HG03175 (cell line): ENCODE data around the gene SORL1-AS1.
"Not testable (repeated sequence)": the region's sequence is repeated elsewhere in the genome, so short reads cannot be mapped to it uniquely, and the experiment has no call there.

Source experiments
- ATAC-seq: cut with Tn5 transposase; IDR thresholded peaks from one replicate; pipeline ENCODE4 v1.9.1; 2021; ENCODE audit warnings: mild to moderate bottlenecking, moderate library complexity; ENCODE audit not compliant: unreplicated experiment

SORL1-AS1 gene

GRCh38 chr11:121429556-121429955 is 23.2 kb downstream of the SORL1-AS1 start:
- no peak for ATAC-seq

- ATAC-seq = no peak
Observed at GRCh38 chr11:121427400-121427744, 25.4 kb downstream of the SORL1-AS1 start.

GRCh38 chr11:121426476-121427399 is 26.0 kb downstream of the SORL1-AS1 start:
- peak; percentile 33 for ATAC-seq

- no peak for ATAC-seq
Observed at GRCh38 chr11:121425828-121426227, 26.9 kb downstream of the SORL1-AS1 start.

GRCh38 chr11:121422675-121423074 is 30.1 kb downstream of the SORL1-AS1 start:
- ATAC-seq = peak; percentile 40

GRCh38 chr11:121421149-121421901 is 31.4 kb downstream of the SORL1-AS1 start:
- ATAC-seq = no peak

GRCh38 chr11:121420398-121420797 is 32.4 kb downstream of the SORL1-AS1 start:
- ATAC-seq = no peak

GRCh38 chr11:121419836-121420235 is 32.9 kb downstream of the SORL1-AS1 start:
- ATAC-seq = no peak

- ATAC-seq = peak; percentile 37
Observed at GRCh38 chr11:121418625-121419114, 34.1 kb downstream of the SORL1-AS1 start.

GRCh38 chr11:121417607-121418006 is 35.2 kb downstream of the SORL1-AS1 start:
- no peak for ATAC-seq

GRCh38 chr11:121417055-121417551 is 35.7 kb downstream of the SORL1-AS1 start:
- peak; percentile 75 for ATAC-seq

- no peak for ATAC-seq
Observed at GRCh38 chr11:121415856-121416255, 36.9 kb downstream of the SORL1-AS1 start.

- ATAC-seq = no peak
Observed at GRCh38 chr11:121414141-121414913, 38.4 kb downstream of the SORL1-AS1 start.

- no peak for ATAC-seq
Observed at GRCh38 chr11:121412711-121413415, 39.9 kb downstream of the SORL1-AS1 start.

- no peak for ATAC-seq
Observed at GRCh38 chr11:121412000-121412587, 40.7 kb downstream of the SORL1-AS1 start.

- not testable (repeated sequence) for ATAC-seq
Observed at GRCh38 chr11:121411330-121411729, 41.4 kb downstream of the SORL1-AS1 start.

- not testable (repeated sequence) for ATAC-seq
Observed at GRCh38 chr11:121410041-121410440, 42.7 kb downstream of the SORL1-AS1 start.

GRCh38 chr11:121408830-121409229 is 43.9 kb downstream of the SORL1-AS1 start:
- ATAC-seq = no peak

- ATAC-seq = no peak
Observed at GRCh38 chr11:121406291-121406690, 46.5 kb downstream of the SORL1-AS1 start.

GRCh38 chr11:121405646-121406045 is 47.1 kb downstream of the SORL1-AS1 start:
- ATAC-seq = no peak
